OCI-LY1 (cell line): ENCODE data around the gene EGFL7.
A peak's percentile ranks its signal among the peaks of the same experiment; 100 is the strongest.

Experiments
- H2AFZ ChIP-seq: fragments of 200-600 bp; sonication (generic), shearing (Covaris generic); 2 replicates; pipeline ENCODE4 v1.6.0; 2014; ENCODE audit warnings: antibody characterized with exemption, mild to moderate bottlenecking, low read length
- H3F3A ChIP-seq: fragments of 200-600 bp; sonication (generic), shearing (Covaris generic); 2 replicates; pipeline ENCODE4 v1.6.0; 2014; ENCODE audit warnings: mild to moderate bottlenecking, antibody characterized with exemption, low read length, moderate library complexity; ENCODE audit not compliant: insufficient read depth
- H3K27ac ChIP-seq: fragments of 200-600 bp; sonication (generic); 2 replicates; pipeline ENCODE4 v1.5.1; 2014; ENCODE audit warnings: low read length, mixed run types, mild to moderate bottlenecking, low read depth; ENCODE audit not compliant: poor library complexity, severe bottlenecking
- H3K27me3 ChIP-seq: fragments of 200-600 bp; sonication (generic); 2 replicates; pipeline ENCODE4 v1.6.0; 2014; ENCODE audit warnings: antibody characterized with exemption, mild to moderate bottlenecking, low read length, moderate library complexity; ENCODE audit not compliant: insufficient read depth
- H3K36me3 ChIP-seq: fragments of 200-600 bp; sonication (generic); 2 replicates; pipeline ENCODE4 v1.6.1; 2014; ENCODE audit warnings: mild to moderate bottlenecking, antibody characterized with exemption, low read length, moderate library complexity, mixed read lengths; ENCODE audit not compliant: insufficient read depth
- H3K4me1 ChIP-seq: fragments of 200-600 bp; sonication (generic); 2 replicates; pipeline ENCODE4 v1.5.1; 2014; ENCODE audit warnings: mild to moderate bottlenecking, low read length, moderate library complexity; ENCODE audit not compliant: insufficient read depth, severe bottlenecking
- H3K4me2 ChIP-seq: fragments of 200-600 bp; sonication (generic), shearing (Covaris generic); 2 replicates; pipeline ENCODE4 v1.6.1; 2014; ENCODE audit warnings: low read length
- H3K4me3 ChIP-seq: fragments of 200-600 bp; sonication (generic); 2 replicates; pipeline ENCODE4 v1.5.1; 2014; ENCODE audit warnings: low read length, low read depth, mild to moderate bottlenecking, mixed read lengths; ENCODE audit not compliant: poor library complexity, severe bottlenecking
- H3K79me2 ChIP-seq: fragments of 200-600 bp; shearing (Covaris generic); 2 replicates; pipeline ENCODE4 v1.6.1; 2016; ENCODE audit warnings: mixed run types, low read length, mixed read lengths; ENCODE audit not compliant: insufficient read depth
- H3K9ac ChIP-seq: fragments of 200-600 bp; sonication (generic), shearing (Covaris generic); 2 replicates; pipeline ENCODE4 v1.6.1; 2014; ENCODE audit warnings: mild to moderate bottlenecking, low read length, mixed read lengths
- H3K9me2 ChIP-seq: fragments of 200-600 bp; sonication (generic), shearing (Covaris generic); 2 replicates; pipeline ENCODE4 v1.6.1; 2014; ENCODE audit warnings: low read depth, mild to moderate bottlenecking, low read length, mixed read lengths
- H3K9me3 ChIP-seq: fragments of 200-600 bp; shearing (Covaris generic); 2 replicates; pipeline ENCODE4 v1.6.1; 2014; ENCODE audit warnings: low read length, mixed read lengths
- H4K20me1 ChIP-seq: fragments of 200-600 bp; sonication (generic), shearing (Covaris generic); 2 replicates; pipeline ENCODE4 v1.6.0; 2016; ENCODE audit warnings: mild to moderate bottlenecking, low read length; ENCODE audit not compliant: insufficient read depth
- CTCF ChIP-seq: fragments of 200-600 bp; sonication (generic), shearing (Covaris generic); IDR thresholded peaks from 2 replicates; pipeline ENCODE4 v1.5.1; 2017; ENCODE audit warnings: mild to moderate bottlenecking, antibody characterized with exemption, low read length, moderate library complexity, mixed read lengths
- EZH2 ChIP-seq: fragments of 200-600 bp; sonication (generic), shearing (Covaris generic); IDR thresholded peaks from 2 replicates; pipeline ENCODE4 v1.8.0; 2017; ENCODE audit warnings: borderline replicate concordance, mixed run types, mild to moderate bottlenecking, antibody characterized with exemption, low read length, moderate library complexity, mixed read lengths

Gene EGFL7

GRCh38 chr9:136643596-136644342 is 18.9 kb upstream of the EGFL7 start:
- no peak overlapping the region for H3K9ac ChIP-seq
- H3F3A ChIP-seq: no peaks in the 10 kb centered on the region
- no peak overlapping the region for H3K4me3 ChIP-seq
- no peaks in the 10 kb centered on the region for H4K20me1 ChIP-seq
- H3K27me3 ChIP-seq: peaks cover 10% of the 10 kb centered on the region; the same call in 1 of the 2 replicates
- H3K9me3 ChIP-seq: no peaks in the 10 kb centered on the region
- no peaks in the 10 kb centered on the region for H3K9me2 ChIP-seq
- TF ChIP-seq EZH2: no peak
- no peak overlapping the region for H2AFZ ChIP-seq
- H3K36me3 ChIP-seq: no peaks in the 10 kb centered on the region
- H3K4me1 ChIP-seq: no peaks in the 10 kb centered on the region
- H3K27ac ChIP-seq: no peak overlapping the region
- no peaks in the 10 kb centered on the region for H3K79me2 ChIP-seq
- no peak overlapping the region; the same call in 1 of the 2 replicates for H3K4me2 ChIP-seq

GRCh38 chr9:136644343-136644592 is 18.4 kb upstream of the EGFL7 start:
- Histone ChIP-seq H3F3A (no peaks in the 10 kb centered on the region), H3K27ac (no peak overlapping the region), H4K20me1 (no peaks in the 10 kb centered on the region), H3K4me3 (no peak overlapping the region), H3K4me2 (no peak overlapping the region; the same call in 1 of the 2 replicates), H3K79me2 (no peaks in the 10 kb centered on the region), H2AFZ (no peak overlapping the region), H3K9me2 (no peaks in the 10 kb centered on the region), H3K27me3 (peaks cover 10% of the 10 kb centered on the region; the same call in 1 of the 2 replicates), H3K9ac (no peak overlapping the region), H3K9me3 (no peaks in the 10 kb centered on the region), H3K36me3 (no peaks in the 10 kb centered on the region), H3K4me1 (no peaks in the 10 kb centered on the region)
- TF ChIP-seq EZH2 (no peak), CTCF (no peak)

GRCh38 chr9:136644593-136645351 is 17.9 kb upstream of the EGFL7 start:
- Histone ChIP-seq H3K27ac (no peak overlapping the region), H3K9me3 (no peaks in the 10 kb centered on the region), H4K20me1 (no peaks in the 10 kb centered on the region), H3K4me2 (no peak overlapping the region), H2AFZ (no peak overlapping the region), H3K36me3 (no peaks in the 10 kb centered on the region), H3K4me1 (no peaks in the 10 kb centered on the region), H3K9ac (no peak overlapping the region), H3K79me2 (no peaks in the 10 kb centered on the region), H3F3A (no peaks in the 10 kb centered on the region), H3K4me3 (no peak overlapping the region), H3K9me2 (no peaks in the 10 kb centered on the region), H3K27me3 (peaks cover 10% of the 10 kb centered on the region; the same call in 1 of the 2 replicates)
- TF ChIP-seq EZH2: no peak
- TF ChIP-seq CTCF: peak; percentile 74
